ENCODE measurements around the gene FZD10.

FZD10 gene

DNA sequence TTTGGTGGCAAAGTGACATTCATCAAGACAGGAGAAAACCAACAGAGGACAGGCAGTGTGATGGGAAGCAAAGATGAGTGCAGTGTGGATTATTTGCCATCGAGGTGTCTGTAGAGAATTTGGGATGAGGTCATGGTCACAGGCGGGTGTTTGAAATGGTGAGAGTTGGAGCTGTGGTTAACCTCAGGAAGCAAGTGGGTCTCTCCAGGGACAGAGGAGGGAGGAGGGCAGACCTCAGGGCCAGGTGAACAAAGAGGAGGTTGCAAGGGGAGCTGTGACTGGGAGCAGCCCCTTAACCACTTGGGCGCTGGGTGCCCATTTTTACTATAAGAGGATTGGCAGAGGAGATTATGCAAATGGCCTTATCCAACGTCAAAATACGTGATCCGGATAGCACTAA is 7.0 kb downstream of the FZD10 start:
- TF ChIP-seq SNAI2 (CRISPR knock-in tag; IDR thresholded peaks at IDR 0.05) (no peak), TOX (CRISPR knock-in tag; IDR thresholded peaks at IDR 0.05; ENCODE audit: borderline replicate concordance) (no peak), ZC3H10 (CRISPR knock-in tag; IDR thresholded peaks at IDR 0.05) (no peak), ZNF70 (CRISPR knock-in tag; IDR thresholded peaks at IDR 0.05) (no peak), ZNF565 (CRISPR knock-in tag; conservative IDR thresholded peaks at IDR 0.05; ENCODE audit: low read depth) (no peak), ESRRG (CRISPR knock-in tag; IDR thresholded peaks at IDR 0.05) (no peak), OSR1 (CRISPR knock-in tag; IDR thresholded peaks at IDR 0.05) (no peak), TCF4 (CRISPR knock-in tag; IDR thresholded peaks at IDR 0.05; ENCODE audit: borderline replicate concordance) (no peak), CREB5 (CRISPR knock-in tag; IDR thresholded peaks at IDR 0.05; ENCODE audit: low read depth) (no peak), GLIS3 (CRISPR knock-in tag; IDR thresholded peaks at IDR 0.05) (no peak), ISL1 (CRISPR knock-in tag; IDR thresholded peaks at IDR 0.05) (no peak), BACH2 (CRISPR knock-in tag; IDR thresholded peaks at IDR 0.05; ENCODE audit: borderline replicate concordance) (no peak), RARB (CRISPR knock-in tag; IDR thresholded peaks at IDR 0.05) (no peak), ZFP30 (CRISPR knock-in tag; IDR thresholded peaks at IDR 0.05) (no peak), ZFP3 (CRISPR knock-in tag; IDR thresholded peaks at IDR 0.05) (no peak)
- TF ChIP-seq, protein P1, sequence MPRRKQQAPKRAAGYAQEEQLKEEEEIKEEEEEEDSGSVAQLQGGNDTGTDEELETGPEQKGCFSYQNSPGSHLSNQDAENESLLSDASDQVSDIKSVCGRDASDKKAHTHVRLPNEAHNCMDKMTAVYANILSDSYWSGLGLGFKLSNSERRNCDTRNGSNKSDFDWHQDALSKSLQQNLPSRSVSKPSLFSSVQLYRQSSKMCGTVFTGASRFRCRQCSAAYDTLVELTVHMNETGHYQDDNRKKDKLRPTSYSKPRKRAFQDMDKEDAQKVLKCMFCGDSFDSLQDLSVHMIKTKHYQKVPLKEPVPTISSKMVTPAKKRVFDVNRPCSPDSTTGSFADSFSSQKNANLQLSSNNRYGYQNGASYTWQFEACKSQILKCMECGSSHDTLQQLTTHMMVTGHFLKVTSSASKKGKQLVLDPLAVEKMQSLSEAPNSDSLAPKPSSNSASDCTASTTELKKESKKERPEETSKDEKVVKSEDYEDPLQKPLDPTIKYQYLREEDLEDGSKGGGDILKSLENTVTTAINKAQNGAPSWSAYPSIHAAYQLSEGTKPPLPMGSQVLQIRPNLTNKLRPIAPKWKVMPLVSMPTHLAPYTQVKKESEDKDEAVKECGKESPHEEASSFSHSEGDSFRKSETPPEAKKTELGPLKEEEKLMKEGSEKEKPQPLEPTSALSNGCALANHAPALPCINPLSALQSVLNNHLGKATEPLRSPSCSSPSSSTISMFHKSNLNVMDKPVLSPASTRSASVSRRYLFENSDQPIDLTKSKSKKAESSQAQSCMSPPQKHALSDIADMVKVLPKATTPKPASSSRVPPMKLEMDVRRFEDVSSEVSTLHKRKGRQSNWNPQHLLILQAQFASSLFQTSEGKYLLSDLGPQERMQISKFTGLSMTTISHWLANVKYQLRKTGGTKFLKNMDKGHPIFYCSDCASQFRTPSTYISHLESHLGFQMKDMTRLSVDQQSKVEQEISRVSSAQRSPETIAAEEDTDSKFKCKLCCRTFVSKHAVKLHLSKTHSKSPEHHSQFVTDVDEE (CRISPR knock-in tag; IDR thresholded peaks at IDR 0.05) = no peak
- TF ChIP-seq, protein P2, sequence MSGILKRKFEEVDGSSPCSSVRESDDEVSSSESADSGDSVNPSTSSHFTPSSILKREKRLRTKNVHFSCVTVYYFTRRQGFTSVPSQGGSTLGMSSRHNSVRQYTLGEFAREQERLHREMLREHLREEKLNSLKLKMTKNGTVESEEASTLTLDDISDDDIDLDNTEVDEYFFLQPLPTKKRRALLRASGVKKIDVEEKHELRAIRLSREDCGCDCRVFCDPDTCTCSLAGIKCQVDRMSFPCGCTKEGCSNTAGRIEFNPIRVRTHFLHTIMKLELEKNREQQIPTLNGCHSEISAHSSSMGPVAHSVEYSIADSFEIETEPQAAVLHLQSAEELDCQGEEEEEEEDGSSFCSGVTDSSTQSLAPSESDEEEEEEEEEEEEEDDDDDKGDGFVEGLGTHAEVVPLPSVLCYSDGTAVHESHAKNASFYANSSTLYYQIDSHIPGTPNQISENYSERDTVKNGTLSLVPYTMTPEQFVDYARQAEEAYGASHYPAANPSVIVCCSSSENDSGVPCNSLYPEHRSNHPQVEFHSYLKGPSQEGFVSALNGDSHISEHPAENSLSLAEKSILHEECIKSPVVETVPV (CRISPR knock-in tag; IDR thresholded peaks at IDR 0.05) = no peak
- TF ChIP-seq, protein P3, sequence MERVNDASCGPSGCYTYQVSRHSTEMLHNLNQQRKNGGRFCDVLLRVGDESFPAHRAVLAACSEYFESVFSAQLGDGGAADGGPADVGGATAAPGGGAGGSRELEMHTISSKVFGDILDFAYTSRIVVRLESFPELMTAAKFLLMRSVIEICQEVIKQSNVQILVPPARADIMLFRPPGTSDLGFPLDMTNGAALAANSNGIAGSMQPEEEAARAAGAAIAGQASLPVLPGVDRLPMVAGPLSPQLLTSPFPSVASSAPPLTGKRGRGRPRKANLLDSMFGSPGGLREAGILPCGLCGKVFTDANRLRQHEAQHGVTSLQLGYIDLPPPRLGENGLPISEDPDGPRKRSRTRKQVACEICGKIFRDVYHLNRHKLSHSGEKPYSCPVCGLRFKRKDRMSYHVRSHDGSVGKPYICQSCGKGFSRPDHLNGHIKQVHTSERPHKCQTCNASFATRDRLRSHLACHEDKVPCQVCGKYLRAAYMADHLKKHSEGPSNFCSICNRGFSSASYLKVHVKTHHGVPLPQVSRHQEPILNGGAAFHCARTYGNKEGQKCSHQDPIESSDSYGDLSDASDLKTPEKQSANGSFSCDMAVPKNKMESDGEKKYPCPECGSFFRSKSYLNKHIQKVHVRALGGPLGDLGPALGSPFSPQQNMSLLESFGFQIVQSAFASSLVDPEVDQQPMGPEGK (CRISPR knock-in tag; IDR thresholded peaks at IDR 0.05; ENCODE audit: borderline replicate concordance) = no peak
- TF ChIP-seq, protein P4, sequence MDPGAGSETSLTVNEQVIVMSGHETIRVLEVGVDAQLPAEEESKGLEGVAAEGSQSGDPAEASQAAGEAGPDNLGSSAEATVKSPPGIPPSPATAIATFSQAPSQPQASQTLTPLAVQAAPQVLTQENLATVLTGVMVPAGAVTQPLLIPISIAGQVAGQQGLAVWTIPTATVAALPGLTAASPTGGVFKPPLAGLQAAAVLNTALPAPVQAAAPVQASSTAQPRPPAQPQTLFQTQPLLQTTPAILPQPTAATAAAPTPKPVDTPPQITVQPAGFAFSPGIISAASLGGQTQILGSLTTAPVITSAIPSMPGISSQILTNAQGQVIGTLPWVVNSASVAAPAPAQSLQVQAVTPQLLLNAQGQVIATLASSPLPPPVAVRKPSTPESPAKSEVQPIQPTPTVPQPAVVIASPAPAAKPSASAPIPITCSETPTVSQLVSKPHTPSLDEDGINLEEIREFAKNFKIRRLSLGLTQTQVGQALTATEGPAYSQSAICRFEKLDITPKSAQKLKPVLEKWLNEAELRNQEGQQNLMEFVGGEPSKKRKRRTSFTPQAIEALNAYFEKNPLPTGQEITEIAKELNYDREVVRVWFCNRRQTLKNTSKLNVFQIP (CRISPR knock-in tag; IDR thresholded peaks at IDR 0.05; ENCODE audit: borderline replicate concordance, low read depth) = no peak
- ATAC-seq = no peak

DNA sequence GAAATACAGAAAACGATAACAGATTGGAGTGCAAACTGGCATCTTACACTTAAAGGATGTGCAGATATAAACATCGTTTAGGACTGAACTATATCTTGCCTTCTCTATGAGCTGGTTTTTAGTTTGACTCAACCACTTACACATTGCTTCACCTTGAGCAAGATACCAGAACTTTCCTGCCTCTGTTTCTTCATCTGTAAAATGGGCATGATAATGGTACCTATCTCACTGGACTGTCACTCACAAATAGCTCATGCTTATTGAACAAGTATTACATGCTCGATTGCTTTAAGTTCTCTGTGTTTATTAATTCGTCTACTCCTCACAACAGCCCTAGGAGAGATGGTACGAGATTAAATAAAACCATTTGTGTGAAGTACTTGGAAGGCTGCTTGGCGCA is 7.7 kb downstream of the FZD10 start:
- TF ChIP-seq SNAI2 (CRISPR knock-in tag; IDR thresholded peaks at IDR 0.05) (no peak), ESRRG (CRISPR knock-in tag; IDR thresholded peaks at IDR 0.05) (no peak), OSR1 (CRISPR knock-in tag; IDR thresholded peaks at IDR 0.05) (no peak), ZNF565 (CRISPR knock-in tag; conservative IDR thresholded peaks at IDR 0.05; ENCODE audit: low read depth) (no peak), BACH2 (CRISPR knock-in tag; IDR thresholded peaks at IDR 0.05; ENCODE audit: borderline replicate concordance) (no peak), RARB (CRISPR knock-in tag; IDR thresholded peaks at IDR 0.05) (no peak), CREB5 (CRISPR knock-in tag; IDR thresholded peaks at IDR 0.05; ENCODE audit: low read depth) (no peak), ARNTL (CRISPR knock-in tag; IDR thresholded peaks at IDR 0.05; ENCODE audit: borderline replicate concordance, low read depth) (no peak), ZFP30 (CRISPR knock-in tag; IDR thresholded peaks at IDR 0.05) (no peak)
- no peak for ATAC-seq

Data from SK-N-SH treated with all-trans-retinoic acid at 6 μM for 48 hours (cell line).